ENCODE measurements around the gene BNC2. TPM values are rescaled to one million over a fixed set of nuclear protein-coding genes. Genes with fewer than 3 reads are reported as not detected.

BNC2 gene
- total RNA-seq, 4 donors from 2014 or later: 3.9 to 45.4 (median 13.1) TPM

DNA sequence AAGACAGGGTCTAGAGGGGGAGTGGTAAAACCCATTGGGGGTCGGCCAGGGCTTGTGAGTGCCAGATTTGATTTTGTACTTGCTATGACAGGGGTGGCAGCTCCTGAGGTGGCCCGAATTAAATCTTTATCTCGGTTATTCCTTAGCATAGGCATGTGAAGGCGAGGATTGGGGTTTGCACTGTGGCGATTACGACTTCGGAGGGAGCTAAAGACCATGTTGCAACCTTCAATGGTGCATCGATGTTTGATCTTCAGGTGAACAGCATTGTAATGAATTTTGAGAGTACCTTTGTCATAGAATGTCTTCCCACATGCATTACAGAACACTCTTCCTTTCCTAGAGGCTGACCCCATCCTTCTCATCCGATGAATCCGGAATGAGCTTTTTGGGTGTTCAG, 433.9 kb downstream of the BNC2 start:
- H3K36me3 ChIP-seq: no peaks in the 10 kb centered on the region
- no peak overlapping the region for H3K4me3 ChIP-seq
- H3K9me3 ChIP-seq: no peaks in the 10 kb centered on the region
- no peak for DNase-seq
- H3K27ac ChIP-seq: no peak overlapping the region
- TF ChIP-seq POLR2A (IDR thresholded peaks at IDR 0.05): no peak
- no peak for TF ChIP-seq CTCF (IDR thresholded peaks at IDR 0.05)
- no peaks in the 10 kb centered on the region for H3K4me1 ChIP-seq
- no peaks in the 10 kb centered on the region for H3K27me3 ChIP-seq

DNA sequence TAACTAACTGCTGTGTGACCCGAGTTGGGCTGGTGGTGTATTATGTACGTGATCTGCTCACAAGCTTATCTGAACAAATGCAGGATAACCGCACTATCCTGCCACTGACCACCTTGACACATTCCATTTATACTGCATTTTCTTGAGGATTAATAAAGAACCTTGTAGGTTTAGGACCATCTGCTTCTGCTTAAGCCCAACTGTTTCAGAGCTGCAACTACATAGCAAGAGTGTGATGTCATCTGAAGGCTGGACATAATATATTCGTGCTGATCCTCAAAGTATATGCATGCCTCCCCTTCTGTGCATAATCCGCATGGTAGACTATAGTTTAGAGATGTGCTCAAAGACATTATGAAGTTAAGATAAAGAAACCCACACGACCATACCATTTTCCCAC, 435.9 kb downstream of the BNC2 start:
- Histone ChIP-seq H3K36me3 (no peaks in the 10 kb centered on the region), H3K4me3 (no peak overlapping the region), H3K27ac (no peak overlapping the region), H3K27me3 (no peaks in the 10 kb centered on the region), H3K4me1 (no peaks in the 10 kb centered on the region), H3K9me3 (no peaks in the 10 kb centered on the region)
- DNase-seq: no peak
- TF ChIP-seq CTCF (IDR thresholded peaks at IDR 0.05): no peak
- TF ChIP-seq POLR2A (IDR thresholded peaks at IDR 0.05): no peak

DNA sequence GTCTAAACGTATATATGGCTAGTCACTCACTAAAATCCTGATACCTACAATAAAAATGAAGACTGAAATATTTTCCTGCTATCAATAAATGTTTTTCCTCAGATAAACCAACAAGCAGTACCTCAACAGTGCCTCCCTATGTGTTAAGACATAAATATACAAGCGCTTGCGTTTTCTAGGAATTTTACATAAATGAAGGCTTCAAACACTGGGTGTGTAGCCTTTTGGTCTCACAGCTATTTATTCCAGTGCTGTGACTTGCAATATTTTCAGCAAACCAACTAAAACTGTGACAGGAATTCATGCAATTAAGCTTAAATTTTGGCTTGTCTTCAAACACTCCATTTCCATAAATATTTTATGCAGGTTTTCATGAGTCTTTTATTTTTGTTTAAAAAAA, 437.0 kb downstream of the BNC2 start:
- TF ChIP-seq POLR2A (IDR thresholded peaks at IDR 0.05) (no peak), CTCF (IDR thresholded peaks at IDR 0.05) (no peak)
- no peaks in the 10 kb centered on the region for H3K27me3 ChIP-seq
- DNase-seq: no peak
- H3K4me3 ChIP-seq: no peak overlapping the region
- H3K9me3 ChIP-seq: no peaks in the 10 kb centered on the region
- H3K36me3 ChIP-seq: no peaks in the 10 kb centered on the region
- no peak overlapping the region for H3K27ac ChIP-seq
- no peaks in the 10 kb centered on the region for H3K4me1 ChIP-seq

GRCh38 chr9:16431666-16432392, 438.6 kb downstream of the BNC2 start:
- no peaks in the 10 kb centered on the region for H3K9me3 ChIP-seq
- TF ChIP-seq CTCF (IDR thresholded peaks at IDR 0.05) (no peak), POLR2A (IDR thresholded peaks at IDR 0.05) (no peak)
- H3K4me1 ChIP-seq: no peaks in the 10 kb centered on the region
- DNase-seq: no peak
- no peaks in the 10 kb centered on the region for H3K27me3 ChIP-seq
- H3K4me3 ChIP-seq: no peak overlapping the region
- no peak overlapping the region for H3K27ac ChIP-seq
- H3K36me3 ChIP-seq: no peaks in the 10 kb centered on the region

- Histone ChIP-seq H3K9me3 (no peaks in the 10 kb centered on the region), H3K4me3 (no peak overlapping the region), H3K4me1 (no peaks in the 10 kb centered on the region), H3K36me3 (no peaks in the 10 kb centered on the region), H3K27me3 (no peaks in the 10 kb centered on the region), H3K27ac (no peak overlapping the region)
- TF ChIP-seq POLR2A (IDR thresholded peaks at IDR 0.05): no peak
- no peak for DNase-seq
These were observed 440.8 kb downstream of the BNC2 start for GRCh38 chr9:16429671-16430070.

- no peaks in the 10 kb centered on the region for H3K27me3 ChIP-seq
- DNase-seq: no peak
- H3K4me1 ChIP-seq: no peaks in the 10 kb centered on the region
- H3K4me3 ChIP-seq: no peak overlapping the region
- H3K36me3 ChIP-seq: no peaks in the 10 kb centered on the region
- H3K27ac ChIP-seq: no peak overlapping the region
- TF ChIP-seq CTCF (IDR thresholded peaks at IDR 0.05): no peak
- TF ChIP-seq POLR2A (IDR thresholded peaks at IDR 0.05): no peak
- H3K9me3 ChIP-seq: no peaks in the 10 kb centered on the region
These were observed 442.5 kb downstream of the BNC2 start for GRCh38 chr9:16427873-16428427.

Measured in Peyer's patch (tissue), 4 donors.